Liver (tissue), 9 donors: ENCODE measurements around the gene CPLANE2. TPM values are rescaled to one million over a fixed set of nuclear protein-coding genes. Genes with fewer than 3 reads are reported as not detected.
"Not testable (repeated sequence)": the region's sequence is repeated elsewhere in the genome, so short reads cannot be mapped to it uniquely, and the experiment has no call there.

ENCODE experiments used
- DNase-seq: peaks from one replicate; pipeline ENCODE4 v3.0.0-alpha.2; 2017; ENCODE audit warnings: low spot score
- H3K27ac ChIP-seq, 2 donors: one replicate each; pipeline ENCODE4 v1.7.0; 2013; ENCODE audit warnings: inconsistent platforms in 2 of 2, low read length in 2 of 2, control low read depth in 1 of 2, low read depth in 1 of 2, mild to moderate bottlenecking in 1 of 2
- H3K27me3 ChIP-seq, 4 donors: one replicate each; pipeline versions ENCODE4 v1.6.1 to v1.7.0; 2013; ENCODE audit warnings: low read length in 3 of 4, inconsistent platforms in 1 of 4, mild to moderate bottlenecking in 1 of 4, moderate library complexity in 1 of 4; ENCODE audit not compliant: control insufficient read depth in 4 of 4, insufficient read depth in 4 of 4
- H3K36me3 ChIP-seq, 4 donors: one replicate each; pipeline versions ENCODE4 v1.6.1 to v1.7.0; 2013; ENCODE audit warnings: low read length in 3 of 4, mild to moderate bottlenecking in 3 of 4, low read depth in 1 of 4, moderate library complexity in 1 of 4; ENCODE audit not compliant: control insufficient read depth in 4 of 4, insufficient read depth in 3 of 4
- H3K4me1 ChIP-seq, 4 donors: one replicate each; pipeline versions ENCODE4 v1.6.1 to v1.7.0; 2013; ENCODE audit warnings: low read length in 3 of 4, mild to moderate bottlenecking in 3 of 4, moderate library complexity in 1 of 4; ENCODE audit not compliant: control insufficient read depth in 4 of 4, insufficient read depth in 4 of 4
- H3K4me3 ChIP-seq, 3 donors: one replicate each; pipeline versions ENCODE4 v1.6.1 to v1.7.0; 2013; ENCODE audit warnings: low read length in 3 of 3, control low read depth in 1 of 3, low read depth in 1 of 3, mild to moderate bottlenecking in 1 of 3
- H3K9ac ChIP-seq, 2 donors: one replicate each; pipeline ENCODE4 v1.7.0; 2013; ENCODE audit warnings: low read length in 2 of 2, mild to moderate bottlenecking in 2 of 2, moderate library complexity in 2 of 2, control low read depth in 1 of 2, low read depth in 1 of 2
- H3K9me3 ChIP-seq, 4 donors: one replicate each; pipeline versions ENCODE4 v1.6.1 to v1.7.0; 2013; ENCODE audit warnings: low read length in 3 of 4; ENCODE audit not compliant: control insufficient read depth in 4 of 4
- ATF3 ChIP-seq: IDR thresholded peaks from 2 replicates; pipeline ENCODE4 v1.6.1; 2016; ENCODE audit warnings: antibody characterized with exemption
- FOXA2 ChIP-seq: IDR thresholded peaks from 2 replicates; pipeline ENCODE4 v1.6.1; 2016; ENCODE audit warnings: antibody characterized with exemption
- GABPA ChIP-seq, 2 donors: IDR thresholded peaks in 1 of 2; conservative IDR thresholded peaks in 1 of 2; 2 replicates each; pipeline ENCODE4 v1.6.1; 2016; ENCODE audit warnings: antibody characterized with exemption in 2 of 2, mild to moderate bottlenecking in 1 of 2, moderate library complexity in 1 of 2
- HNF4A ChIP-seq, 2 donors: conservative IDR thresholded peaks; 2 replicates each; pipeline ENCODE4 v1.6.1; 2016; ENCODE audit warnings: antibody characterized with exemption in 2 of 2, mild to moderate bottlenecking in 2 of 2
- JUND ChIP-seq, 2 donors: IDR thresholded peaks; 2 replicates each; pipeline ENCODE4 v1.6.1; 2016; ENCODE audit warnings: antibody characterized with exemption in 2 of 2
- RAD21 ChIP-seq, 2 donors: IDR thresholded peaks; 2 replicates each; pipeline ENCODE4 v1.6.1; 2016; ENCODE audit warnings: antibody characterized with exemption in 2 of 2, mild to moderate bottlenecking in 2 of 2
- REST ChIP-seq: IDR thresholded peaks from 2 replicates; pipeline ENCODE4 v1.6.1; 2016; ENCODE audit warnings: antibody characterized with exemption, mild to moderate bottlenecking
- SP1 ChIP-seq: IDR thresholded peaks from 2 replicates; pipeline ENCODE4 v1.6.1; 2018; ENCODE audit warnings: antibody characterized with exemption, mild to moderate bottlenecking
- TAF1 ChIP-seq: conservative IDR thresholded peaks from 2 replicates; pipeline ENCODE4 v1.6.1; 2016; ENCODE audit warnings: antibody characterized with exemption, mild to moderate bottlenecking
- ZBTB33 ChIP-seq: IDR thresholded peaks from 2 replicates; pipeline ENCODE4 v1.6.1; 2016; ENCODE audit warnings: antibody characterized with exemption
- WGBS: extraction: QIAGEN DNeasy Blood & Tissue Kit; methylation state at CpG from one replicate; pipeline ENCODE4 v1.1.7; 2013; 5-methylcytosine and 5-hydroxymethylcytosine counted together
- polyA plus RNA-seq, 2 donors: library from polyadenylated mRNA; stranded (reverse) in 1 of 2; unstranded in 1 of 2; fragments of 200-250 nt in 1 of 2; fragments of >200 nt in 1 of 2; fragmentation: Nextera tagmentation in 1 of 2; extraction: Ambion mirVana in 1 of 2; gene quantifications; one replicate each; pipeline versions ENCODE4 v1.2.1 to v1.2.3, GENCODE V29; 2013 to 2015
- total RNA-seq, 2 donors: library from RNA; depleted of rRNA; stranded (reverse); fragments of >200 nt; gene quantifications; one replicate each; pipeline ENCODE4 v1.2.3, GENCODE V29; 2014
- donor health status: healthy.
- donor health status: healthy.
- donor health status: healthy.
- donor health status: healthy.
- donor health status: healthy.

Gene CPLANE2
- total and polyA plus RNA-seq, 4 donors: 0.96 to 2.7 (median 2.5) TPM

- Histone ChIP-seq H3K9me3 (no peaks in the 10 kb centered on the region), H3K4me1 (peaks cover 1 to 12% (median 6%) of the 10 kb centered on the region in 4 donors), H3K36me3 (no peaks in the 10 kb centered on the region), H3K27ac (no peak overlapping the region), H3K9ac (no peak overlapping the region), H3K4me3 (peak overlapping the region in 2 of 3 donors; percentile 49 to 61), H3K27me3 (no peaks in the 10 kb centered on the region)
- 93% methylated on average over 7 of the region's 7 CpGs for WGBS
- no peak for DNase-seq
- TF ChIP-seq GABPA (IDR thresholded peaks at IDR 0.05 in 1 of 2, conservative IDR thresholded peaks at IDR 0.05 in 1 of 2): no peak
- no peak for TF ChIP-seq REST
- TF ChIP-seq RAD21 (IDR thresholded peaks at IDR 0.05): no peak
- TF ChIP-seq HNF4A (conservative IDR thresholded peaks at IDR 0.05): no peak
- TF ChIP-seq JUND (IDR thresholded peaks at IDR 0.05): no peak
- TF ChIP-seq ATF3: no peak
- no peak for TF ChIP-seq SP1
- no peak for TF ChIP-seq FOXA2
- TF ChIP-seq ZBTB33: no peak
Measured at GRCh38 chr1:16226129-16226489, 10.9 kb downstream of the CPLANE2 start.

- Histone ChIP-seq H3K36me3 (no peaks in the 10 kb centered on the region), H3K27me3 (no peaks in the 10 kb centered on the region), H3K4me3 (no peak overlapping the region), H3K4me1 (peaks cover 1 to 15% (median 9%) of the 10 kb centered on the region in 4 donors), H3K27ac (no peak overlapping the region), H3K9ac (no peak overlapping the region), H3K9me3 (no peaks in the 10 kb centered on the region)
- DNase-seq: no peak
- TF ChIP-seq TAF1: no peak
- WGBS: 95% methylated on average over 3 of the region's 3 CpGs
Measured at GRCh38 chr1:16224472-16224871, 12.5 kb downstream of the CPLANE2 start.

GRCh38 chr1:16222716-16223115, 14.3 kb downstream of the CPLANE2 start:
- H3K9me3 ChIP-seq, H3K27me3 ChIP-seq, H3K4me3 ChIP-seq, DNase-seq, H3K36me3 ChIP-seq, H3K27ac ChIP-seq, H3K9ac ChIP-seq: not testable (repeated sequence)
- H3K4me1 ChIP-seq: peaks cover 2 to 18% (median 9%) of the 10 kb centered on the region in 4 donors
- WGBS: 95% methylated on average over 14 of the region's 14 CpGs
